ENCODE data around the gene RHOU. TPM values are rescaled to one million over a fixed set of nuclear protein-coding genes. Genes with fewer than 3 reads are reported as not detected.
A peak's percentile ranks its signal among the peaks of the same experiment; 100 is the strongest.

Gene RHOU
- total RNA-seq, 2 donors from 2014 or later = 6.9 to 9.3 TPM

DNA sequence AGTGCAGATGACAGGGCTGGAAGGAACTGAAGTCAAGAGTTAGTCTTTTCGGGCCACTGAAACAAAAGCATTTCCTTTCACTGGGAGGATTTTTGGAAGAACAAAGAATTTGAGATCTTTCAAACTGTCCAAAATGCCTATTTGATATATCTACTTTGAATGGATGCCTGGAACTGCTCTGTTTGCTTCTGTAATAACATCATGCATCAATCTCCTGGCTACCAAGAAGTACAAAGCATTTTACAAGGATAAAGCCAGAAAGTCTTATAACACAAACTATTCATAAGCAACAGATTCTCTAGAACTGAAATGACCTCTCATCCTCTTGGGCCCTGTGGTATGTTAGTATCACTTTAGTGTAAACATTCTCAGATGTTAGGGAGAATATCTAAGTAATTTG is 18.2 kb upstream of the RHOU start:
- Histone ChIP-seq H3K27me3 (no peaks in the 10 kb centered on the region), H3K4me1 (peaks cover 18% of the 10 kb centered on the region), H3K4me3 (no peak overlapping the region), H3K9me3 (no peaks in the 10 kb centered on the region), H3K27ac (no peak overlapping the region), H3K36me3 (replicated peaks in 1 of 2; ENCODE audit: insufficient read depth in 1 of 2, low read depth in 2 of 2) (no peaks in the 10 kb centered on the region)
- ATAC-seq = no peak
- intact Hi-C loops (cut with DNase I) = no loop called here
- no peak for TF ChIP-seq CTCF (IDR thresholded peaks at IDR 0.05)
- no peak for TF ChIP-seq POLR2A (IDR thresholded peaks at IDR 0.05)
- 71 to 93% methylated on average over 1 of the region's 1 CpG for WGBS, 2 donors
- DNase-seq = no peak

GRCh38 chr1:228721407-228721806 is 13.9 kb upstream of the RHOU start:
- peaks cover 22% of the 10 kb centered on the region for H3K4me1 ChIP-seq
- ATAC-seq = peak; percentile 100
- WGBS, 2 donors = 42 to 44% methylated on average over 10 of the region's 10 CpGs
- TF ChIP-seq POLR2A (IDR thresholded peaks at IDR 0.05) (peak in 2 of 3 donors; percentile 53 to 57), CTCF (IDR thresholded peaks at IDR 0.05) (no peak)
- no peaks in the 10 kb centered on the region for H3K27me3 ChIP-seq
- peak; percentile 80 to 95 (median 90) for DNase-seq
- H3K4me3 ChIP-seq = no peak overlapping the region
- H3K9me3 ChIP-seq = no peaks in the 10 kb centered on the region
- intact Hi-C loops (cut with DNase I) = no loop called here
- no peaks in the 10 kb centered on the region for H3K36me3 ChIP-seq (replicated peaks in 1 of 2; ENCODE audit: insufficient read depth in 1 of 2, low read depth in 2 of 2)
- H3K27ac ChIP-seq = peak overlapping the region; percentile 85 to 91 (median 87)

DNA sequence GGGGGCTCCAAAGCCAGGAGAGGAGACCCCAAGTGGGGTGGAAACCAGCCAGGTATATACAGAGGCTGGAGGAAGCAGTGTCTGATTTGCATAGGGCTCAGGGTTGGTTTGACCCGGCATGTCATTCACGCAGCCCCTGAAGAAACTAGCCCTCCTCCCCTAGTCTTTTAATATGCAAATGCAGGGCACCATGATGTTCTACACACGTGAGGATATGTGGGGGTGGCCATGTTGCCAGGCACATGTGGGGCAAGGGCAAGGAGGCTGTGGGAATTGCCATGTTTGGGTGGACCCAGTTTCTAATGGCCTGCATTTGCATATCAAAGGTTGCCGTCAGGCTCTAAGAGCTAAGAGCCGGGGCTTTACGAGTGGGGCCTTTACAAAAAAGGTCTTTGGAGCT is 12.0 kb upstream of the RHOU start:
- DNase-seq (no peak), ATAC-seq (no peak)
- peaks cover 34% of the 10 kb centered on the region for H3K4me1 ChIP-seq
- no peak overlapping the region for H3K27ac ChIP-seq
- WGBS, 2 donors = 95 to 96% methylated on average over 6 of the region's 6 CpGs
- TF ChIP-seq POLR2A (IDR thresholded peaks at IDR 0.05) (no peak), CTCF (IDR thresholded peaks at IDR 0.05) (no peak)
- no peaks in the 10 kb centered on the region for H3K9me3 ChIP-seq
- intact Hi-C loops (cut with DNase I) = no loop called here
- no peak overlapping the region for H3K4me3 ChIP-seq
- no peaks in the 10 kb centered on the region for H3K36me3 ChIP-seq (replicated peaks in 1 of 2; ENCODE audit: insufficient read depth in 1 of 2, low read depth in 2 of 2)
- H3K27me3 ChIP-seq = no peaks in the 10 kb centered on the region

DNA sequence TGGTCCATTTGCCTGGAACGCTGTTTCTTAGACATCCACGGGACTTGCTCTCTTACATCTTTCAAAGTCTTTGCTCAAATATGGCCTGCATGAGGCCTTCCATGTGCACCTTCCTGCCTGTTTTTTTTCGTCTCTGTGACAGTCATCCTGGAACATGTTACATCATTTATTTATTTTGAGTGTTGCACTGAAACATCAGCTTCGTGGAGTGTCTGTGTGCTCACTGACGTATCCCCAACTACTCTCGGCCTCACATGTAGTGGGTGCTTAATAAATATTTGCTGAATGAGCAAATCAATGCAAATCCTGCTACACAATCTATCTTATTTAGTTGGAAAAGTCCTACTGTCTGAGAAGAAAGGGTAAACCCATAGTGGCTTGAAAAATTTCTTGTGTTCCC is 11.4 kb upstream of the RHOU start:
- peaks cover 34% of the 10 kb centered on the region for H3K4me1 ChIP-seq
- no peak overlapping the region for H3K4me3 ChIP-seq
- no peak overlapping the region for H3K27ac ChIP-seq
- intact Hi-C loops (cut with DNase I) = no loop called here
- DNase-seq (no peak), ATAC-seq (no peak)
- H3K36me3 ChIP-seq (replicated peaks in 1 of 2; ENCODE audit: insufficient read depth in 1 of 2, low read depth in 2 of 2) = no peaks in the 10 kb centered on the region
- no peaks in the 10 kb centered on the region for H3K27me3 ChIP-seq
- H3K9me3 ChIP-seq = no peaks in the 10 kb centered on the region
- 82 to 87% methylated on average over 6 of the region's 6 CpGs for WGBS, 2 donors
- TF ChIP-seq CTCF (IDR thresholded peaks at IDR 0.05) (no peak), POLR2A (IDR thresholded peaks at IDR 0.05) (no peak)

- Histone ChIP-seq H3K36me3 (replicated peaks in 1 of 2; ENCODE audit: insufficient read depth in 1 of 2, low read depth in 2 of 2) (no peaks in the 10 kb centered on the region), H3K4me3 (no peak overlapping the region), H3K27me3 (no peaks in the 10 kb centered on the region), H3K9me3 (no peaks in the 10 kb centered on the region), H3K27ac (no peak overlapping the region), H3K4me1 (peaks cover 34% of the 10 kb centered on the region)
- no peak for DNase-seq
- no peak for ATAC-seq
- no peak for TF ChIP-seq CTCF (IDR thresholded peaks at IDR 0.05)
- TF ChIP-seq POLR2A (IDR thresholded peaks at IDR 0.05) = no peak
- intact Hi-C loops (cut with DNase I) = no loop called here
- 50 to 82% methylated on average over 1 to 3 of the region's 3 CpGs for WGBS, 2 donors
These were observed 10.1 kb upstream of the RHOU start for GRCh38 chr1:228725178-228725577.
